H1 (cell line): ENCODE data around the gene FCHO1. TPM values are rescaled to one million over a fixed set of nuclear protein-coding genes. Genes with fewer than 3 reads are reported as not detected.

Source experiments
- KDM5A ChIP-seq: fragments of 200-600 bp; IDR thresholded peaks from 2 replicates; pipeline ENCODE4 v1.7.1; 2012; ENCODE audit warnings: mild to moderate bottlenecking, low read length, inconsistent platforms, mixed read lengths
- SAP30 ChIP-seq: fragments of 300-600 bp; sonication (generic); IDR thresholded peaks from 2 replicates; pipeline ENCODE4 v1.7.1; 2012; ENCODE audit warnings: low read length, moderate library complexity, mild to moderate bottlenecking, inconsistent platforms; ENCODE audit not compliant: insufficient read depth, insufficient replicate concordance
- polyA plus RNA-seq, 7 experiments: library from polyadenylated mRNA; depleted of rRNA in 3 of 7; stranded (reverse) in 5 of 7; unstranded in 2 of 7; fragments of >200 nt in 5 of 7; fragments of 200-250 nt in 2 of 7; gene quantifications; 1 replicate in 5 of 7; 2 replicates in 1 of 7; 4 replicates in 1 of 7; pipeline versions ENCODE4 v1.2.1 to v1.2.3, GENCODE V29; 2011 to 2013; ENCODE audit warnings: missing spikeins in 2 of 7, mixed read lengths in 2 of 7
- total RNA-seq: library from RNA; stranded (reverse); fragmentation: NEBNext Ultra II Directional; extraction: Animal tissue kit (Norgen Biotek cat#: 25700); gene quantifications from 2 replicates; pipeline ENCODE4 v1.2.1, GENCODE V29; 2021

FCHO1 gene
- total and polyA plus RNA-seq, 2 of the 8 experiments (the other 6 are each of a cell fraction or from before 2014, with no cell fraction given), result 13.0 to 25.9 TPM

GRCh38 chr19:17724655-17725054, 26.6 kb upstream of the FCHO1 start (continued):
- TF ChIP-seq KDM5A (no peak), SAP30 (no peak)
- TF ChIP-seq, all 59 proteins: peak for 0
